Vagina (tissue), 2 donors: Measurements from ENCODE around the gene EMP1. TPM values are rescaled to one million over a fixed set of nuclear protein-coding genes. Genes with fewer than 3 reads are reported as not detected.

Experiments used
- DNase-seq, 2 donors: peaks; one replicate each; pipeline ENCODE4 v3.0.0-alpha.2; 2017; ENCODE audit errors: extremely low spot score in 2 of 2
- H3K27ac ChIP-seq: fragments of 200-600 bp; sonication (generic); one replicate; pipeline ENCODE4 v1.5.1; 2019
- H3K27me3 ChIP-seq: fragments of 200-600 bp; sonication (generic); one replicate; pipeline ENCODE4 v1.5.1; 2019
- H3K36me3 ChIP-seq, 2 donors: fragments of 200-600 bp; sonication (generic); one replicate each; pipeline ENCODE4 v1.5.1; 2017 to 2019
- H3K4me1 ChIP-seq: fragments of 200-600 bp; sonication (generic); one replicate; pipeline ENCODE4 v1.5.1; 2019
- H3K4me3 ChIP-seq, 2 donors: fragments of 200-600 bp; sonication (generic); 1 replicate in 1 of 2; 2 replicates in 1 of 2; pipeline ENCODE4 v1.5.1; 2016 to 2019
- H3K9me3 ChIP-seq: fragments of 200-600 bp; sonication (generic); one replicate; pipeline ENCODE4 v1.5.1; 2019
- CTCF ChIP-seq, 3 experiments: fragments of 450-650 bp in 2 of 3; fragments of 200-600 bp in 1 of 3; sonication (generic) in 1 of 3; IDR thresholded peaks; one replicate each; pipeline ENCODE4 v1.5.1; 2017 to 2019; ENCODE audit warnings: antibody characterized with exemption in 3 of 3, mild to moderate bottlenecking in 2 of 3, moderate library complexity in 2 of 3
- POLR2A ChIP-seq, 2 donors: fragments of 450-650 bp; IDR thresholded peaks; one replicate each; pipeline ENCODE4 v1.6.1; 2017; ENCODE audit warnings: antibody characterized with exemption in 2 of 2, mild to moderate bottlenecking in 2 of 2, moderate library complexity in 2 of 2
- POLR2AphosphoS5 ChIP-seq, 2 donors: sonication (generic); formaldehyde crosslinking; IDR thresholded peaks; one replicate each; pipeline ENCODE4 v1.9.0; 2017; ENCODE audit warnings: antibody characterized with exemption in 2 of 2, mild to moderate bottlenecking in 2 of 2, low read depth in 1 of 2; ENCODE audit not compliant: insufficient read depth in 1 of 2
- intact Hi-C: fragments of 100-400 bp; cut with DNase I; formaldehyde crosslinking; loops from one replicate; pipeline ENCODE4 v1.15.1; 2023
- total RNA-seq: library from RNA; depleted of rRNA; stranded (reverse); fragments of >200 nt; gene quantifications from one replicate; pipeline ENCODE4 v1.2.3, GENCODE V29; 2016

The EMP1 gene
- total RNA-seq, 1 donor from 2014 or later, result 675 TPM

DNA sequence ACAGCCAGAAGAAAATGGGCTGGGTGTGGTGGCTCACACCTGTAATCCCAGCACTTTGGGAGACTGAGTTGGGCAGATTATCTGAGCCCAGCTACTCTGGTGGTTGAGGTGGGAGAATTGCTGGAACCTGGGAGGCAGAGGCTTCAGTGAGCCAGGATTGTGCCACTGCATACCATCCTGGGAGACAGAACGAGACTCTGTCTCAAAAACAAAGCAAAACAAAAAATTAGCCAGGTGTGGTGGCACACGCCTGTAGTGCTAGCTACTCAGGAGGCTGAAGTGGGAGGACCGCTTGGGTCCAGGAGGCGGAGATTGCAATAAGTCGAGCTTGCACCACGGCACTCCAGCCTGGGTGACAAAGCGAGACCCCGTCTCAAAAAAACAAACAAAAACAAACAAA, 3.8 kb upstream of the EMP1 start:
- no peak overlapping the region for H3K4me3 ChIP-seq
- H3K27me3 ChIP-seq, result no peaks in the 10 kb centered on the region
- H3K36me3 ChIP-seq, result no peaks in the 10 kb centered on the region
- DNase-seq, result no peak
- H3K9me3 ChIP-seq, result no peaks in the 10 kb centered on the region
- intact Hi-C loops, result no loop called here
- H3K27ac ChIP-seq, result peak overlapping the region; percentile 1
- TF ChIP-seq POLR2AphosphoS5 (IDR thresholded peaks at IDR 0.05; ENCODE audit: insufficient read depth in 1 of 2, low read depth in 1 of 2) (no peak), POLR2A (IDR thresholded peaks at IDR 0.05) (no peak), CTCF (IDR thresholded peaks at IDR 0.05) (no peak)
- peaks cover 52% of the 10 kb centered on the region for H3K4me1 ChIP-seq

- H3K36me3 ChIP-seq, result no peaks in the 10 kb centered on the region
- no peak for DNase-seq
- peaks cover 48% of the 10 kb centered on the region for H3K4me1 ChIP-seq
- peak overlapping the region; percentile 89 for H3K27ac ChIP-seq
- no peaks in the 10 kb centered on the region for H3K9me3 ChIP-seq
- H3K27me3 ChIP-seq, result no peaks in the 10 kb centered on the region
- no peak overlapping the region for H3K4me3 ChIP-seq
- TF ChIP-seq POLR2A (IDR thresholded peaks at IDR 0.05), result no peak
- TF ChIP-seq POLR2AphosphoS5 (IDR thresholded peaks at IDR 0.05; ENCODE audit: insufficient read depth in 1 of 2, low read depth in 1 of 2), result no peak
- TF ChIP-seq CTCF (IDR thresholded peaks at IDR 0.05), result no peak
- intact Hi-C loops, result no loop called here
These were observed 2.9 kb upstream of the EMP1 start for GRCh38 chr12:13193505-13194231.

- H3K9me3 ChIP-seq, result no peaks in the 10 kb centered on the region
- H3K4me3 ChIP-seq, result no peak overlapping the region
- TF ChIP-seq POLR2AphosphoS5 (IDR thresholded peaks at IDR 0.05; ENCODE audit: insufficient read depth in 1 of 2, low read depth in 1 of 2) (no peak), POLR2A (IDR thresholded peaks at IDR 0.05) (no peak), CTCF (IDR thresholded peaks at IDR 0.05) (no peak)
- DNase-seq, result no peak
- H3K4me1 ChIP-seq, result peaks cover 48% of the 10 kb centered on the region
- H3K27ac ChIP-seq, result peak overlapping the region; percentile 89
- intact Hi-C loops, result loop anchor here (5.0 kb wide), 1 partner anchor 47 kb away; no protein-coding TSS in a partner anchor
- H3K36me3 ChIP-seq, result no peaks in the 10 kb centered on the region
- no peaks in the 10 kb centered on the region for H3K27me3 ChIP-seq
These were observed 2.0 kb upstream of the EMP1 start for GRCh38 chr12:13194401-13195110.

DNA sequence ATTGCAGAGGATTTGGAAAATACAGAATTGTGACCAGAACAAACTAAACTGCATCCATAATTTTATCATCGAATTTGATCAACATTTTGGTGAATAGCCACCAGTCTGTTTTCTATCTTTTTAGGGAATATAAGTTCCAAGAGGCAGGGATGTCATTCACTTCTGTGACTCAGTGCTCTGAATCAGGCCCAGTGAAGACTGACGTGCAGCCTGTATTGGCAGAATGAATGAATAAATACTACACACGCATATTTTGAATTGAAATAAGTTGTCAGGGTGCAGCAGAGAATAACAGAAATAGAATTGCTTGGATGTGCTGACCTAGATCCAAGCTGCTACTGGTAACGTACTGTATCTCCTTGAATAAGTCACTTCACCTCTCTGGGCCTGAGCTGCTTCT, 1.3 kb upstream of the EMP1 start:
- Histone ChIP-seq H3K27me3 (no peaks in the 10 kb centered on the region), H3K36me3 (no peaks in the 10 kb centered on the region), H3K4me1 (peaks cover 52% of the 10 kb centered on the region), H3K4me3 (no peak overlapping the region), H3K27ac (peak overlapping the region; percentile 89), H3K9me3 (no peaks in the 10 kb centered on the region)
- TF ChIP-seq POLR2A (IDR thresholded peaks at IDR 0.05), result no peak
- TF ChIP-seq POLR2AphosphoS5 (IDR thresholded peaks at IDR 0.05; ENCODE audit: insufficient read depth in 1 of 2, low read depth in 1 of 2), result no peak
- no peak for TF ChIP-seq CTCF (IDR thresholded peaks at IDR 0.05)
- DNase-seq, result no peak
- intact Hi-C loops, result loop anchor here (5.0 kb wide), 1 partner anchor 48 kb away; no protein-coding TSS in a partner anchor

DNA sequence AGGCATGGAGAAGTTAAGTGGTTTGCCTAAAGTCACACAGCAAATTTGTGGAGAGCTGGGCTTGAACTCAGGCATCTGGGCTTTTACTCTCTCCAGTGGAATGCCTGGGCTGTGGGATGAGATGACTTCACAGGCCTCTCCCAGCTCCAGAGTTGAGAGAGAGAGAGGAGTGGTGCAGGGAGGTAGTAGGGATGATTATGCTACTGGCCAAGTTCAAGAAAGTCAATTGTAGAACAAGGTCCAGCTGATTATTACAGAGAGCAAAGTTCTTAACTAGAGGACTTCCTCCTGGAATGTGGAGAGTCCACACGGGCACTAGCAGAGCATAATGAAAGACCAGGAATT, 769 bp upstream of the EMP1 start:
- H3K36me3 ChIP-seq, result no peaks in the 10 kb centered on the region
- TF ChIP-seq POLR2AphosphoS5 (IDR thresholded peaks at IDR 0.05; ENCODE audit: insufficient read depth in 1 of 2, low read depth in 1 of 2) (no peak), POLR2A (IDR thresholded peaks at IDR 0.05) (no peak), CTCF (IDR thresholded peaks at IDR 0.05) (no peak)
- H3K4me3 ChIP-seq, result peak overlapping the region in 1 of 2 donors; percentile 65
- H3K27ac ChIP-seq, result peak overlapping the region; percentile 89
- no peaks in the 10 kb centered on the region for H3K9me3 ChIP-seq
- DNase-seq, result no peak
- H3K27me3 ChIP-seq, result no peaks in the 10 kb centered on the region
- intact Hi-C loops, result loop anchor here (2.0 to 5.0 kb wide), 2 partner anchors 48 to 95 kb away; no protein-coding TSS in a partner anchor
- H3K4me1 ChIP-seq, result peaks cover 57% of the 10 kb centered on the region
